Activated CD4-positive, alpha-beta memory T cell treated with anti-CD3 and anti-CD28 coated beads, Interleukin-2, amount 10 ng/mL, durations not matched to agents 7 days and 5 days (primary cell): Measurements from ENCODE around the gene CES3. TPM values are rescaled to one million over a fixed set of nuclear protein-coding genes. Genes with fewer than 3 reads are reported as not detected.
A peak's percentile ranks its signal among the peaks of the same experiment; 100 is the strongest.
"Not testable (repeated sequence)": the region's sequence is repeated elsewhere in the genome, so short reads cannot be mapped to it uniquely, and the experiment has no call there.

Experiments
- CTCF ChIA-PET: fragments of 350-600 bp; sonication (Branson Sonifier 250); formaldehyde crosslinking; loops from one replicate; lab custom pipeline; 2021; ENCODE audit warnings: antibody characterized with exemption, inconsistent platforms; lab: Charles Lee
- POLR2A ChIA-PET: fragments of 350-600 bp; sonication (Branson Sonifier 250); formaldehyde crosslinking; loops from one replicate; lab custom pipeline; 2021; ENCODE audit warnings: antibody characterized with exemption; lab: Charles Lee
- DNase-seq: peaks from one replicate; pipeline ENCODE4 v3.0.0-alpha.2; 2020
- H3K27ac Mint-ChIP-seq: one replicate; pipeline ENCODE4 v1.8.0; 2021; ENCODE audit warnings: mild to moderate bottlenecking, mixed read lengths
- H3K27me3 Mint-ChIP-seq: one replicate; pipeline ENCODE4 v1.8.0; 2021; ENCODE audit warnings: mixed read lengths
- H3K36me3 Mint-ChIP-seq: one replicate; pipeline ENCODE4 v1.8.0; 2021; ENCODE audit warnings: low read depth, mixed read lengths
- H3K4me1 Mint-ChIP-seq: one replicate; pipeline ENCODE4 v1.8.0; 2021; ENCODE audit warnings: mixed read lengths
- H3K4me3 Mint-ChIP-seq: one replicate; pipeline ENCODE4 v1.8.0; 2021; ENCODE audit warnings: mild to moderate bottlenecking, mixed read lengths
- H3K9me3 Mint-ChIP-seq: one replicate; pipeline ENCODE4 v1.8.0; 2021; ENCODE audit warnings: mixed read lengths
- total RNA-seq, 2 experiments: library from RNA; stranded (reverse); gene quantifications; one replicate each; pipeline ENCODE4 v1.2.3, GENCODE V29; 2021

The CES3 gene
- total RNA-seq, 2 experiments from 2014 or later = 6.1 to 6.3 TPM

DNA sequence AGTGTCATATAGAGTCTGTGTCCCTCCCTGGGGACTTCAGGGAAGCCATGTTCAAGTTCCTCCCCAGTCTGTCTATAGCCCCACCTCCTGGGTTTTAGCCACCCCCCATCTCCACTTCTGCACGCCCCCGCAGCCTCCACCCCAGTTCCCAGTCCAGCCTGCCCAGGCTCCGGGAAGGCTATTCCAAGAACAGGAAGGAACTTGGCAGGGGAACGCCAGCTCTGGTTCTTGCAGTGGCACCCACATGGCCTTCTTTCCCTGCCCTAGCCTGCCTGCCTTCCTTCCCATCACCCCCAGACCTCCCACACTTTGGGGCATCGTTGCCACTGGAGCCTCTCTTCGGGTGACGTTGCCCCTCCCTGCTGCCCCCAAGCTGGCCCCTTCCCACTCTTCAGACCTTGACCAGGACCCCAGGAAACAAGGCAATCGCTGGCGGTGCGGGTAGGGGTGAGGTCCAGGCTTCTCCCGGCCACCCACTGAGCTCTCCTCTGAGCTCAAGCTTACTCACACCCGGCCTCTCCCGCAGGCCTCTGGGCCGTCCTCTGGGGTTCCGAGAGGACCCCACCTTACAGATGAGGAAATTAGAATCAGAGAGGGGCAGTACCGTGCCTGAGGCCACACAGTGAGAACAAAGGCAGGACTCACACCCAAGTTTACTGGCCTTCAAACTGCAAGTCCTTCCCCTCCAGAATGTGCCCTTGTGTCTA, 18.1 kb downstream of the CES3 start:
- POLR2A ChIA-PET = interaction anchor here (1.1 to 2.3 kb wide), 3 partner anchors 22 to 179 kb away, joined by 4 to 15 read pairs (median 9); no protein-coding TSS in a partner anchor
- Mint-ChIP-seq H3K36me3 (peaks cover 9% of the 10 kb centered on the region), H3K27ac (no peak overlapping the region), H3K27me3 (no peaks in the 10 kb centered on the region), H3K4me3 (no peak overlapping the region), H3K4me1 (peaks cover 71% of the 10 kb centered on the region), H3K9me3 (peaks cover 2% of the 10 kb centered on the region)
- no peak for DNase-seq
- CTCF ChIA-PET = interaction anchor here (0.9 to 6.7 kb wide), 7 partner anchors 25 to 206 kb away, joined by 3 to 38 read pairs (median 6); no protein-coding TSS in a partner anchor

DNA sequence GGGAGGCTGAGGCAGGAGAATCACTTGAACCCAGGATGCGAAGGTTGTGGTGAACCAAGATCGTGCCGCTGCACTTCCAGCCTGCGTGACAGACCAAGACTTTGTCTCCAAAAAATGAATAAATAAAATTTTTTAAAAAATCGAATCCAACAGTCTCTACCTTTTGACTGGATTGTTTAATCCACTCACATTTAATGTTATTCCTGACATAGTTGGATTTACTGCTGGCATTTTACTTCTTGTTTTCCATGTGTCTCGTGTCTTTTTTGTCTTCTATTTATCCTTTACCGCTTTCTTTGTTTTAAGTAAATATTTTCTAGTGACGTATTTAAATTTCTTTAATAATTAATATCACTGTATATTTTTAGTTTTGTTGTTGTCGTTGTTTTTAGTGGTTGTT, 22.0 kb downstream of the CES3 start:
- H3K27ac Mint-ChIP-seq = peak overlapping the region; percentile 98
- ChIA-PET POLR2A (interaction anchor here (0.6 to 4.6 kb wide), 10 partner anchors 23 to 580 kb away, joined by 3 to 81 read pairs (median 5); partner anchors contain the start of genes CBFB, CTCF, FBXL8 and FHOD1), CTCF (interaction anchor here (0.7 to 3.1 kb wide), 9 partner anchors 8 to 244 kb away, joined by 3 to 20 read pairs (median 3); partner anchors contain the start of gene TMEM208)
- H3K4me3 Mint-ChIP-seq = no peak overlapping the region
- peaks cover 4% of the 10 kb centered on the region for H3K9me3 Mint-ChIP-seq
- no peak for DNase-seq
- peaks cover 23% of the 10 kb centered on the region for H3K36me3 Mint-ChIP-seq
- H3K4me1 Mint-ChIP-seq = peaks cover 77% of the 10 kb centered on the region
- H3K27me3 Mint-ChIP-seq = no peaks in the 10 kb centered on the region

DNA sequence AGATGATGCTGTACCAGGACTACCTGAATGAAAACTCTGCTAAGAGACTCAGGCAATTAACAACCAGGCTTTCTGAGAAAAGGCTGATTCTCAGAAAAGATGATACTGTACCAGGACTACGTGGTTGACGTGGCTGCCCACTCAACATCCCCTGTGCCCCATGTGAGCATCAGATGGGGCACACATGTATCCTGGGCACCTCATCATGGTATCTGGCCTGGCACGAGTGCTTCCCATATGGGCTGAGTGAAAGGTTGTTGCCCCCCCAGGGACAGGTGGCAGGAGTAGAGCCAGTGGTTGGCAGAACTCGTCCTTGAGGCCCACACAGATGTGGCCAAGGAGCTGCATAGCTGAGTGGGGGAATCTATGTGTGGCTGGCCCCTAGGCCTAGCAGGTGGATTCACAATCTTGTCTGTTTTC, 23.8 kb downstream of the CES3 start:
- Mint-ChIP-seq H3K4me1 (peaks cover 70% of the 10 kb centered on the region), H3K27me3 (no peaks in the 10 kb centered on the region), H3K27ac (peak overlapping the region; percentile 98), H3K9me3 (peaks cover 4% of the 10 kb centered on the region), H3K36me3 (peaks cover 23% of the 10 kb centered on the region), H3K4me3 (peak overlapping the region; percentile 7)
- POLR2A ChIA-PET = interaction anchor here (0.6 to 4.6 kb wide), 13 partner anchors 9 to 262 kb away, joined by 3 to 81 read pairs (median 5); partner anchors contain the start of genes B3GNT9, CBFB, FBXL8 and TRADD
- peak; percentile 81 for DNase-seq
- CTCF ChIA-PET = interaction anchor here (0.5 to 3.1 kb wide), 12 partner anchors 22 to 496 kb away, joined by 3 to 20 read pairs (median 4); partner anchors contain the start of genes ATP6V0D1, CES3 and NAE1

DNA sequence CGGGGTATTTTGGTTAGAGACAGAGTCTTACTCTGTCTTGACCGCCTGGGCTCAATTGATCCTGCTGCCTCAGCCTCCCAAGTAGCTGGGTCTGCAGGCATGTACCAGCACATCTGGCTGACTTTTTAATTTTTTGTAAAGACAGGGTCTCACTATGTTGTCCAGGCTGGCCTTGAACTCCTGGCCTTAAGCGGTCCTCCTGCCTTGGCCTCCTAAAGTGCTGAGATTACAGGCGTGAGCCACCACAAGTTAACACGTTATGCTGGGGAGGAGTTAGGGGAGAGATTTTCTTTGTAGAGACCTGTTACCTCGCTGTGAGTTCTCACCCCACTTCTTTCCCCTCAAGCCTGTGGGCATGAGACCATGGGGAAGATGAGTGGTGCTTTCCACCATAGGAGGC, 25.5 kb downstream of the CES3 start:
- ChIA-PET POLR2A (interaction anchor here (1.4 to 4.6 kb wide), 5 partner anchors 13 to 172 kb away, joined by 5 to 81 read pairs (median 15); partner anchors contain the start of genes FBXL8 and TRADD), CTCF (interaction anchor here (0.6 to 2.2 kb wide), 5 partner anchors 20 to 169 kb away, joined by 4 to 9 read pairs (median 5); partner anchors contain the start of gene CES3)
- no peak for DNase-seq
- Mint-ChIP-seq H3K9me3 (peaks cover 4% of the 10 kb centered on the region), H3K4me3 (peak overlapping the region; percentile 13), H3K27ac (peak overlapping the region; percentile 98), H3K4me1 (peaks cover 60% of the 10 kb centered on the region), H3K27me3 (no peaks in the 10 kb centered on the region), H3K36me3 (peaks cover 23% of the 10 kb centered on the region)

DNA sequence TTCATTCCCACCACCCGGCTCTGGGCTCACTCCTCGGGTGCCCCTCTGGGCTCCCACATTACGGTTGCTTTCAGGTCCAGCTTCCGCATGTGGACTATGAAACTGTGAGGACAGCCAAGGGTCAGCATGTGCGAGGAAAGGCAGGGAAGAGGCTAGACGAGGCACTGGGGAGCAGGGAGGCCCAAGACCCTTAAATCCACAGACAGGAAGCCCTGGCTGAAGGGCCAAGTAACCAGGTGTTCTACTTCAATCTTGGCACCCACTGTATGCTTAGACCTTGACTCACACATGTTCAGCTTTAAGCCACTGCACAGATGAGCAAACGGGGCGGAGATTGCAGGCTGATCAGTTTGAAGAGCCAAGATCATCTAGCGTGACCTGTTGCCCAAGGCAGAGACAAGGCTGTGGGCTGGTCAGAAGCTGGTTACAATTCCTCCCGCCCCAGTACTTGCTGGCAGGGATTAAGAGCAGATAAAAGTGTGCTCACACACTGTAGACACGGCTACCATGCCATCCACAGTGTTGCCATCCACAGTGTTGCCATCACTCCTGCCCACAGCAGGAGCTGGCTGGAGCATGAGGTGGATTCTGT, 27.2 kb downstream of the CES3 start, which contains the start of gene CES4A:
Gene CES4A, plus strand, starts transcription at position 393 of the 592 bp plus-strand sequence. Its CDS starts 184 bp downstream, at position 577.
- H3K27me3 Mint-ChIP-seq = no peaks in the 10 kb centered on the region
- H3K4me3 Mint-ChIP-seq = no peak within 1 kb of the TSS
- H3K36me3 Mint-ChIP-seq = peaks cover 17% of the 10 kb centered on the region
- POLR2A ChIA-PET = interaction anchor here (1.7 kb wide), 1 partner anchor 25 kb away, joined by 12 read pairs; no protein-coding TSS in a partner anchor
- no peak for DNase-seq
- peaks cover 4% of the 10 kb centered on the region for H3K9me3 Mint-ChIP-seq
- peak within 1 kb of the TSS; percentile 98 for H3K27ac Mint-ChIP-seq
- H3K4me1 Mint-ChIP-seq = peaks cover 47% of the 10 kb centered on the region
- CTCF ChIA-PET = interaction anchor here (2.1 kb wide), 1 partner anchor 24 kb away, joined by 9 read pairs; no protein-coding TSS in a partner anchor

DNA sequence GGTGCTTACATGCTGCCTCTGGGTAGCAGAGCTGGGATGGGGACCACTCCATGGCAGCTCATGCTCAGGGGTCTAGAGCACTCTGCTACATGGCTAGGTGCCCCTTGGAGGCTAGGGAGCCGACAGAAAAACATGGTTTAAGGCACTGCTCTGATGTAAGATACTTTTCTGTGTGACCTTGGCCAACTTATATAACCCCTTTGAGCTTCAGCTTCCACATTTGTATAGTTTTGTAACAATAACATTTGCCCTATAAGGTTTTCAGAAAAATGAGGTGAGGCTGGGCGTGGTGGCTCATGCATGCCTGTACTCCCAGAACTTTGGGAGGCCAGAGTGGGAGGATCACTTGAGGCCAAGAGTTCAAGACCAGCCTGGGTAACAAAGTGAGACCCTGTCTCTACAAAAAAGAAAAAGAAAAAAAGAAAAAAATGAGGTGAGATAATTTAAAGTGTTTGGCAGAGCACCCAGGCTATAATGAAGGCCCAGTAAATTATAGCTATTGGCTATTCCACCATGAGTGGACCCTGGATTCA, 30.5 kb downstream of the CES3 start:
- POLR2A ChIA-PET = interaction anchor here (1.1 to 3.5 kb wide), 6 partner anchors 9 to 167 kb away, joined by 3 to 15 read pairs (median 4); partner anchors contain the start of gene CBFB
- H3K4me3 Mint-ChIP-seq = no peak overlapping the region

DNA sequence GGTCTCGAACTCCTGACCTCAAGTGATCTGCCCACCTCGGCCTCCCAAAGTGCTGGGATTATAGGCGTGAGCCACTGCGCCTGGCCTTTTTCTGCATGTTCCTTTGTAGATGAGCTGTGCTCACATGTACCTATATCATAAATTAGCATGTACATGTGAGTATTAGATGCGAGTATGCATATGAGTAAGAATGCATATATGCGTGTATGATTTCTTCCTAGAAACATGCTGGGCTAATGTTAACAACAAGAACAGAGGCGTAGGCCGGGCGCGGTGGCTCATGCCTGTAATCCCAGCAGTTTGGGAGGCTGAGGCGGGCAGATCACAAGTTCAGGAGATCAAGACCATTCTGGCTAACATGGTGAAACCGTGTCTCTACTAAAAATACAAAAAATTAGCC, 32.5 kb downstream of the CES3 start:
- H3K36me3 Mint-ChIP-seq, DNase-seq, H3K4me1 Mint-ChIP-seq, H3K9me3 Mint-ChIP-seq, H3K27ac Mint-ChIP-seq, H3K27me3 Mint-ChIP-seq, H3K4me3 Mint-ChIP-seq: not testable (repeated sequence)
- ChIA-PET CTCF (interaction anchor here (1.4 to 1.7 kb wide), 2 partner anchors 8 to 33 kb away, joined by 3 read pairs; partner anchors contain the start of gene CES3), POLR2A (interaction anchor here (1.4 kb wide), 1 partner anchor 8 kb away, joined by 4 read pairs; no protein-coding TSS in a partner anchor)

More for the DNA sequence above, 30.5 kb downstream of the CES3 start:
- CTCF ChIA-PET = interaction anchor here (0.9 to 1.5 kb wide), 5 partner anchors 21 to 235 kb away, joined by 3 to 8 read pairs (median 4); partner anchors contain the start of gene TMEM208
- DNase-seq = no peak
- Mint-ChIP-seq H3K27me3 (no peaks in the 10 kb centered on the region), H3K27ac (no peak overlapping the region), H3K36me3 (peaks cover 7% of the 10 kb centered on the region), H3K9me3 (peaks cover 4% of the 10 kb centered on the region), H3K4me1 (peaks cover 17% of the 10 kb centered on the region)

DNA sequence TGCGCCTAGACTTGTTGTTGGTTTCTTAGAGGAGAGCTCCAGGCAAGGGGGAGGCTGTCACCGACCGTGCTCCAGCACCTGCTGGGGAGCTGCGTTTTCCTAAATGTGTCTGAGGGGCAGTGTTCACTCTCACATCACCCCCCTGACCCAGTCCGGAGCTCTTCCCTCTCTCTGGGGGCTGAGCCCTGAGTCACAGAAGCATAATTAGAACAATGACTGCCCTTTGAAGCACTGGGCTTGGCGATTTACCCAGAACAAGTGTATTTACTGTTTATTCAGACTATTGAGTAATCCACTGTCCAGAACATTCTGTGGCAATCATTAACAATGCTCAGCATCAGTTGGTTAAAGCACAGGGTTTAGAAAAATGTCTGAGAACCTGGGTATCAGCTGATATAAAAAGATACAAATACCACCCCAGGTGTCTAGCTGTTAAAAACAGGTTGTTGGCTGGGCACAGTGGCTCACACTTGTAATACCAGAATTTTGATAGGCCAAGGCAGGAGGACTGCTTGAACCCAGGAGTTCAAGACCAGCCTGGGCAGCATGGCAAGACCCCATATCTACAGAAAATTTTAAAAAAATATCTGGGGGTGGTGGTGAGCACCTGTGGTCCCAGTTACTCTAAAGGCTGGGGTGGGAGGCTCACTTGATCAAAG, 35.4 kb downstream of the CES3 start:
- no peaks in the 10 kb centered on the region for H3K27me3 Mint-ChIP-seq
- no peak overlapping the region for H3K27ac Mint-ChIP-seq
- CTCF ChIA-PET = interaction anchor here (0.9 to 1.4 kb wide), 2 partner anchors 13 to 21 kb away, joined by 3 to 4 read pairs; no protein-coding TSS in a partner anchor
- H3K9me3 Mint-ChIP-seq = no peaks in the 10 kb centered on the region
- no peak for DNase-seq
- POLR2A ChIA-PET = interaction anchor here (1.0 to 1.3 kb wide), 2 partner anchors 10 to 17 kb away, joined by 3 read pairs; no protein-coding TSS in a partner anchor
- H3K4me1 Mint-ChIP-seq = peaks cover 28% of the 10 kb centered on the region
- H3K4me3 Mint-ChIP-seq = no peak overlapping the region
- H3K36me3 Mint-ChIP-seq = peaks cover 9% of the 10 kb centered on the region

DNA sequence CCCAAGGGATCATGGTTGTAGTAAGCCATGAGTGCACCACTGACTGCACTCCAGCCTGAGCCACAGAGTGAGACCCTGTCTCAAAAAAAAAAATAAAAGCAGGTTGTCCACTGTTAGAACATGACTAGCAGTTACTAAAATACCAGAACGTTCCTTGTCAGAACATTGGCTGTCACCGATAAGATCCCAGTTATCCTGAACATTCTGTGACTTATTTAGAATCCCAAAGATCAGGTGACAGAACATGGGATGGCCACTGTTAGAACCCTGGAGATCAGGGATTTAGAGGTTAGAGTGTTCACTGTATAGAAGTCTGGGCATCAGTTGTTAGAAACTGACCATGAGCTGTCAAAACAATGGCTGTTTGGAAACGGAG, 35.9 kb downstream of the CES3 start:
- no peak overlapping the region for H3K4me3 Mint-ChIP-seq
- POLR2A ChIA-PET = interaction anchor here (1.2 to 1.5 kb wide), 3 partner anchors 9 to 162 kb away, joined by 3 to 4 read pairs (median 3); partner anchors contain the start of genes CBFB and TRADD
- CTCF ChIA-PET = interaction anchor here (0.9 kb wide), 1 partner anchor 14 kb away, joined by 3 read pairs; no protein-coding TSS in a partner anchor
- no peaks in the 10 kb centered on the region for H3K27me3 Mint-ChIP-seq
- peaks cover 14% of the 10 kb centered on the region for H3K36me3 Mint-ChIP-seq
- no peak for DNase-seq
- no peaks in the 10 kb centered on the region for H3K9me3 Mint-ChIP-seq
- no peak overlapping the region for H3K27ac Mint-ChIP-seq
- peaks cover 33% of the 10 kb centered on the region for H3K4me1 Mint-ChIP-seq

DNA sequence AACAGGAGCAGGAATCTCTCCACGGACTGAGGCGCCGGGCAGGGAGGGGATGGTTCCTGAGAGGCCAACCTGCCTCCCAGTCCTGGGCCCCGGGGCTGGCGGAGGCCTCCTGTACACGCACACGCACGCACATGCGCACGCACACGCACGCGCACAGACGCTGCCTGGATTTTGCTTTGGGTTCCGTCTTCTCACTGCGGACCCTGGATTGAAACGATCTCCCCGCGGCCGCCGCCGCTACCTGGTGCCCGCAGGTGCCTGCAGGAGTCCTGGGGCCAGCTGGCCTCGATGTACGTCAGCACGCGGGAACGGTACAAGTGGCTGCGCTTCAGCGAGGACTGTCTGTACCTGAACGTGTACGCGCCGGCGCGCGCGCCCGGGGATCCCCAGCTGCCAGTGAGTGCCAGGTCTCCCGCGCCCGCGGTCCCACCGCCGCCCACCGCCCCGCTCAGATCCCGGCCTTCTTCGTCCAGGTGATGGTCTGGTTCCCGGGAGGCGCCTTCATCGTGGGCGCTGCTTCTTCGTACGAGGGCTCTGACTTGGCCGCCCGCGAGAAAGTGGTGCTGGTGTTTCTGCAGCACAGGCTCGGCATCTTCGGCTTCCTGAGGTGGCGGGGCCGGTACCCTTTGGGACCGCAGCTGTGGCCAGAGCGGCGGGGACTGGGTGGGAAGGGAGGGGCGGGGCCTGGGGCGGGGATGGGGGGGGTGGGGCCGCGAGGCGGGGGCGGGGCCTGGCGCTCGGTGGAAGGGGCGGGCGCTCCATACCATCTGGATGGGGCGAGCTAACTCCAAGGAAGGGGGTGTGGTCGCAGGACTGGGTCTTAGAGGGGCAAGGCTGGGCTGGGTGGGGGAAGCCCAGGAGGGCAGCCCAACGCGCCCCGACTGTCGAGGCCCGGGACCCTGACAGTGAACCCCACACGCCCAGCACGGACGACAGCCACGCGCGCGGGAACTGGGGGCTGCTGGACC, 39.6 kb downstream of the CES3 start:
- ChIA-PET POLR2A (interaction anchor here (0.8 to 3.6 kb wide), 9 partner anchors 9 to 163 kb away, joined by 3 to 32 read pairs (median 3); partner anchors contain the start of genes FBXL8 and TRADD), CTCF (interaction anchor here (0.6 to 1.3 kb wide), 3 partner anchors 17 to 40 kb away, joined by 3 to 5 read pairs (median 3); partner anchors contain the start of gene CES3)
- peak overlapping the region; percentile 78 for H3K27ac Mint-ChIP-seq
- DNase-seq = peak; percentile 71
- peaks cover 42% of the 10 kb centered on the region for H3K4me1 Mint-ChIP-seq
- no peaks in the 10 kb centered on the region for H3K27me3 Mint-ChIP-seq
- H3K36me3 Mint-ChIP-seq = peaks cover 42% of the 10 kb centered on the region
- H3K4me3 Mint-ChIP-seq = peak overlapping the region; percentile 81
- H3K9me3 Mint-ChIP-seq = no peaks in the 10 kb centered on the region
